ENCODE data around the gene PMEL.
"Not testable (repeated sequence)": the region's sequence is repeated elsewhere in the genome, so short reads cannot be mapped to it uniquely, and the experiment has no call there.

PMEL gene

GRCh38 chr12:55983232-55983842 lies 17.5 kb upstream of the PMEL start:
- DNase-seq (ENCODE audit: low spot score) = no peak

GRCh38 chr12:55982319-55982936 lies 16.6 kb upstream of the PMEL start:
- DNase-seq (ENCODE audit: low spot score) = no peak

- not testable (repeated sequence) for DNase-seq (ENCODE audit: low spot score)
Observed at GRCh38 chr12:55981882-55982281, 16.0 kb upstream of the PMEL start.

- DNase-seq (ENCODE audit: low spot score) = no peak
Observed at GRCh38 chr12:55979069-55979468, 13.2 kb upstream of the PMEL start.

GRCh38 chr12:55978393-55978792 lies 12.6 kb upstream of the PMEL start:
- DNase-seq (ENCODE audit: low spot score) = no peak

GRCh38 chr12:55974308-55974730 lies 8.5 kb upstream of the PMEL start:
- DNase-seq (ENCODE audit: low spot score) = no peak

GRCh38 chr12:55973599-55974307 lies 7.9 kb upstream of the PMEL start, which contains the start of gene RAB5B:
Gene RAB5B (plus strand): TSS chr12:55974078. CDS start chr12:55986961, 12,883 bp downstream.
- DNase-seq (ENCODE audit: low spot score) = peak; percentile 95

GRCh38 chr12:55972911-55973598 lies 7.2 kb upstream of the PMEL start:
- DNase-seq (ENCODE audit: low spot score) = no peak

- no peak for DNase-seq (ENCODE audit: low spot score)
Observed at GRCh38 chr12:55972456-55972855, 6.6 kb upstream of the PMEL start.

GRCh38 chr12:55972042-55972441 lies 6.2 kb upstream of the PMEL start:
- DNase-seq (ENCODE audit: low spot score) = no peak

- DNase-seq (ENCODE audit: low spot score) = peak; percentile 71
Observed at GRCh38 chr12:55970775-55971174, 4.9 kb upstream of the PMEL start.

- no peak for DNase-seq (ENCODE audit: low spot score)
Observed at GRCh38 chr12:55969356-55969755, 3.5 kb upstream of the PMEL start.

- peak; percentile 86 for DNase-seq (ENCODE audit: low spot score)
Observed at GRCh38 chr12:55966408-55967281, 803 bp upstream of the PMEL start, which contains the start of gene CDK2. Gene CDK2 (plus strand): TSS chr12:55966830. CDS start chr12:55967009, 179 bp downstream.

- DNase-seq (ENCODE audit: low spot score) = no peak
Observed at GRCh38 chr12:55965240-55965639, 602 bp downstream of the PMEL start.

GRCh38 chr12:55963760-55964159 lies 2.1 kb downstream of the PMEL start:
- DNase-seq (ENCODE audit: low spot score) = no peak

- no peak for DNase-seq (ENCODE audit: low spot score)
Observed at GRCh38 chr12:55957106-55957859, 8.6 kb downstream of the PMEL start.

- no peak for DNase-seq (ENCODE audit: low spot score)
Observed at GRCh38 chr12:55955800-55956508, 9.9 kb downstream of the PMEL start.

- DNase-seq (ENCODE audit: low spot score) = no peak
Observed at GRCh38 chr12:55955344-55955743, 10.5 kb downstream of the PMEL start.

- DNase-seq (ENCODE audit: low spot score) = no peak
Observed at GRCh38 chr12:55946553-55946952, 19.3 kb downstream of the PMEL start.

- DNase-seq (ENCODE audit: low spot score) = no peak
Observed at GRCh38 chr12:55942577-55943136, 23.2 kb downstream of the PMEL start.

Data from COLO829 (cell line).